Upper lobe of left lung (tissue), 4 donors: ENCODE measurements around the gene HGS.

Experiments used
- POLR2A ChIP-seq, 4 donors: fragments of 450-650 bp; IDR thresholded peaks; one replicate each; pipeline ENCODE4 v1.5.1; 2016 to 2017; ENCODE audit warnings: antibody characterized with exemption in 4 of 4, mild to moderate bottlenecking in 2 of 4
- TF ChIP-seq, protein P1 (sequence below), 6 experiments: fragments of 450-650 bp in 4 of 6; fragments of 200-600 bp in 2 of 6; sonication (generic) in 2 of 6; IDR thresholded peaks; one replicate each; pipeline ENCODE4 v1.5.1; 2016 to 2019; ENCODE audit warnings: antibody characterized with exemption in 6 of 6

DNA sequence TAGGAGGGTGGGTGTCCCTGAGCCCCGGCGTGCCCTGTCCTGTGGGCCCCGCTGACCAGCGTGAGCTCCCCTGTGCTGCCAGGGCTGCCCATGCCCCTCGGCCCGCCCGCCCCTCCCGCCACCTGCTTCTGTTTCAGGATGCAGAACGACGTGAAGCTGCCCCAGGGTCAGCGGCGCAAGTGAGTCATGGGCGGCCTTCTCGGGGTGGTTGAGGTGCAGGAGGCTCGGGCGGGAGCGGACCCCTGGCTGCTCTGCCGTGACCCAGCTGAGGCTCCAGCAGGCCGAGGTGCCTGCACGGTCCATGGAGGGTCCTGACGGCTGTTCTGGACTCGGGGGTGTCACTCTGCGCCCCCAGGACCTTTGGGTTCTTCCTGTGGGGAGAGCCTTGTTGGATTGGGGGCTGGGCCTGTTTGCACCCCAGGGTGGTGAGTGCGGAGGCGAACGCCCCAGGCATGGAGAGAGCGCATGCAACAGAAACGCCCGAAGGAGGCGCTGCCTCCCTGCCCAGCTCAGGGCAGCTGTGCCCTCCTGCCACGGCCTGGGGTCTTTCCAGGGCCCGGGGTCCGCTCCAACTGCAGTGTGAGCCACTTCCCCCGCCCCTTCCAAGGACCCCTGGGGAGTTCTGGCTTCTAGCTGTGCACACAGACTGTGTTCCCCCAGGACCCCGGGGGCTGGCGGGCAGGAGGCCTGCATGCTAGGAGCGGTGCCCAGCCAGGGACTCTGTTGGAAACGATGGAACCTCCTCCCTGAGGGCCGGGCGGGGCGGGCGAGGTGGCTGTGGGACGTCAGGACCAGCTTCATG, 32.3 kb downstream of the HGS start:
- TF ChIP-seq, protein P1, sequence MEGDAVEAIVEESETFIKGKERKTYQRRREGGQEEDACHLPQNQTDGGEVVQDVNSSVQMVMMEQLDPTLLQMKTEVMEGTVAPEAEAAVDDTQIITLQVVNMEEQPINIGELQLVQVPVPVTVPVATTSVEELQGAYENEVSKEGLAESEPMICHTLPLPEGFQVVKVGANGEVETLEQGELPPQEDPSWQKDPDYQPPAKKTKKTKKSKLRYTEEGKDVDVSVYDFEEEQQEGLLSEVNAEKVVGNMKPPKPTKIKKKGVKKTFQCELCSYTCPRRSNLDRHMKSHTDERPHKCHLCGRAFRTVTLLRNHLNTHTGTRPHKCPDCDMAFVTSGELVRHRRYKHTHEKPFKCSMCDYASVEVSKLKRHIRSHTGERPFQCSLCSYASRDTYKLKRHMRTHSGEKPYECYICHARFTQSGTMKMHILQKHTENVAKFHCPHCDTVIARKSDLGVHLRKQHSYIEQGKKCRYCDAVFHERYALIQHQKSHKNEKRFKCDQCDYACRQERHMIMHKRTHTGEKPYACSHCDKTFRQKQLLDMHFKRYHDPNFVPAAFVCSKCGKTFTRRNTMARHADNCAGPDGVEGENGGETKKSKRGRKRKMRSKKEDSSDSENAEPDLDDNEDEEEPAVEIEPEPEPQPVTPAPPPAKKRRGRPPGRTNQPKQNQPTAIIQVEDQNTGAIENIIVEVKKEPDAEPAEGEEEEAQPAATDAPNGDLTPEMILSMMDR (IDR thresholded peaks at IDR 0.05): no peak
- TF ChIP-seq POLR2A (IDR thresholded peaks at IDR 0.05): no peak
